ENCODE measurements around the gene PAPPA2. TPM values are rescaled to one million over a fixed set of nuclear protein-coding genes. Genes with fewer than 3 reads are reported as not detected.

PAPPA2 gene
- total RNA-seq, 1 donor from 2014 or later, result not detected

- CTCF ChIA-PET, result no interaction called here
These were observed 89.4 kb downstream of the PAPPA2 start for GRCh38 chr1:176552217-176552991.

GRCh38 chr1:176552999-176553398 is 90.0 kb downstream of the PAPPA2 start:
- DNase-seq, result no peak
- intact Hi-C loops (cut with micrococcal nuclease), result no loop called here
- Mint-ChIP-seq H3K27me3 (peaks cover 28% of the 10 kb centered on the region), H3K36me3 (ENCODE audit: low read depth) (no peaks in the 10 kb centered on the region), H3K27ac (no peak overlapping the region), H3K4me1 (no peaks in the 10 kb centered on the region), H3K9me3 (no peaks in the 10 kb centered on the region), H3K4me3 (no peak overlapping the region)
- ChIA-PET POLR2A (no interaction called here), CTCF (no interaction called here)
- no peak for TF ChIP-seq CTCF (IDR thresholded peaks at IDR 0.05)
- ATAC-seq (ENCODE audit: low read depth), result no peak

More at GRCh38 chr1:176552217-176552991, 89.4 kb downstream of the PAPPA2 start:
- H3K4me1 Mint-ChIP-seq, result no peaks in the 10 kb centered on the region
- H3K9me3 Mint-ChIP-seq, result no peaks in the 10 kb centered on the region
- ATAC-seq (ENCODE audit: low read depth) (no peak), DNase-seq (no peak)
- peaks cover 28% of the 10 kb centered on the region for H3K27me3 Mint-ChIP-seq
- POLR2A ChIA-PET, result no interaction called here
- H3K36me3 Mint-ChIP-seq (ENCODE audit: low read depth), result no peaks in the 10 kb centered on the region
- TF ChIP-seq CTCF (IDR thresholded peaks at IDR 0.05), result no peak
- H3K4me3 Mint-ChIP-seq, result no peak overlapping the region
- intact Hi-C loops (cut with micrococcal nuclease), result no loop called here
- H3K27ac Mint-ChIP-seq, result no peak overlapping the region

- DNase-seq, result no peak
- Mint-ChIP-seq H3K27me3 (peaks cover 23% of the 10 kb centered on the region), H3K9me3 (no peaks in the 10 kb centered on the region), H3K4me3 (no peak overlapping the region), H3K36me3 (ENCODE audit: low read depth) (no peaks in the 10 kb centered on the region), H3K4me1 (no peaks in the 10 kb centered on the region), H3K27ac (no peak overlapping the region)
- TF ChIP-seq CTCF (IDR thresholded peaks at IDR 0.05), result no peak
- POLR2A ChIA-PET, result no interaction called here
- no peak for ATAC-seq (ENCODE audit: low read depth)
- CTCF ChIA-PET, result interaction anchor here (0.9 kb wide), 1 partner anchor 135 kb away, joined by 7 read pairs; no protein-coding TSS in a partner anchor
- intact Hi-C loops (cut with micrococcal nuclease), result no loop called here
These were observed 93.3 kb downstream of the PAPPA2 start for GRCh38 chr1:176556288-176556687.

- ATAC-seq (ENCODE audit: low read depth), result no peak
- Mint-ChIP-seq H3K27ac (no peak overlapping the region), H3K4me1 (no peaks in the 10 kb centered on the region), H3K36me3 (ENCODE audit: low read depth) (no peaks in the 10 kb centered on the region), H3K4me3 (no peak overlapping the region), H3K27me3 (peaks cover 9% of the 10 kb centered on the region), H3K9me3 (no peaks in the 10 kb centered on the region)
- POLR2A ChIA-PET, result no interaction called here
- intact Hi-C loops (cut with micrococcal nuclease), result loop anchor here (2.0 kb wide), 1 partner anchor 323 kb away; no protein-coding TSS in a partner anchor
- no peak for DNase-seq
- CTCF ChIA-PET, result no interaction called here
- no peak for TF ChIP-seq CTCF (IDR thresholded peaks at IDR 0.05)
These were observed 94.7 kb downstream of the PAPPA2 start for GRCh38 chr1:176557543-176558258.

- H3K27ac Mint-ChIP-seq, result no peak overlapping the region
- no peaks in the 10 kb centered on the region for H3K36me3 Mint-ChIP-seq (ENCODE audit: low read depth)
- no peak for DNase-seq
- ChIA-PET CTCF (no interaction called here), POLR2A (no interaction called here)
- no peaks in the 10 kb centered on the region for H3K9me3 Mint-ChIP-seq
- peaks cover 7% of the 10 kb centered on the region for H3K27me3 Mint-ChIP-seq
- H3K4me3 Mint-ChIP-seq, result no peak overlapping the region
- TF ChIP-seq CTCF (IDR thresholded peaks at IDR 0.05), result no peak
- no peak for ATAC-seq (ENCODE audit: low read depth)
- no peaks in the 10 kb centered on the region for H3K4me1 Mint-ChIP-seq
- intact Hi-C loops (cut with micrococcal nuclease), result loop anchor here (2.0 kb wide), 1 partner anchor 322 kb away; no protein-coding TSS in a partner anchor
These were observed 95.6 kb downstream of the PAPPA2 start for GRCh38 chr1:176558561-176558960.
